M059J (cell line): ENCODE data around the gene WDR38. TPM values are rescaled to one million over a fixed set of nuclear protein-coding genes. Genes with fewer than 3 reads are reported as not detected.

Experiments
- DNase-seq: peaks from one replicate; pipeline ENCODE4 v3.0.0-alpha.2; 2012; ENCODE audit warnings: low read depth
- total RNA-seq: library from RNA; depleted of rRNA; stranded (reverse); fragments of >200 nt; shearing (Covaris generic); gene quantifications from 2 replicates; pipeline ENCODE4 v1.2.3, GENCODE V29; 2014; rRNA removed

Gene WDR38
- total RNA-seq, 1 experiment from 2014 or later = not detected

DNA sequence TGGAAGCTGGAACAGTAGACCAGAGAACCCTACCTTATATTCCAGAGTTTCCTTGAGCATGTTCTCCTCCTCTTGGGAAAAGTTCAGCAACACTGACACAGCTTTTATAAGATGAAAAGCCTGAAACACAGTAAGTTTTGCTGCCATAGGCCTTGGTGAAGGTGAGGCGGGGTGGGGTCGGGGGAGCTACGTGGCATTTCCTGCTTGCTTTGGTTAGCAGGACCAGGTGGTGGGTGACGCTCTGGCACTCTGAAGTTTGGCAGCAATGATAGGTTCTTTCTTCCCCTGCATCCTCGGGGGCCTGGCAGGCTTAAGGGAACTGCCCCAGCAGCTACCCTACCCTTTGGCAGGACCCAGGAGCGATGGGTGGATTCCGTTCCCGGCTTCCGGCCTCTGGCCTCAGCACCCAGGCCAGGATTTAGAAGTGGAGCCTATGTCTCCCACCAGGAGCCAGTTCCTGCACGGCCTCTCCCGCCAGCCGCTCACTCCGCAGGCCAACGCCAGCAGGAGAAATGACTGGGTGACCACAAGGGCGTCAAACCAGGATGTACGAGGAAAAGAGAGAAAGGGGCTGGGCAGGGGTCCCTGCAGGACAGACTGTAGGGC, 28.0 kb downstream of the WDR38 start:
- DNase-seq = no peak

- no peak for DNase-seq
Measured at GRCh38 chr9:124882231-124882630, 29.0 kb downstream of the WDR38 start.

DNA sequence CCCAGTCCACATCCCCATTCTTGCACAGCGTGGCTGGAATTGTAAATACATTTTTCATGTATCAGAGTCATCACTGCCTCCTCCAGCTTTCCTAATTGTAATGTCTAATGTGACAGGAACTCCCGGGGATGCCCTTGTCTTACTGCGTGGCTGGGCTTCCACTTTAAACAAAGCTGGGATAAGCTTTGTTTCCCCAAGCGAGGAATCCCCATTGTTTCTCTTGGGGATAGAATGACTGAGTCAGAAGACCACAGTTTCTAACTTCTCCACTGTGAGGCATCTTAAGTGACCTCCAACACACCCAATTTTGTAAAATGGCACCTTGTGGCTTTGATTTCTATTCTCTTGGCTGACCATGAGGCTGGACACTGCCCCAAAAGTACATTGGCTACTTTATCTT, 31.1 kb downstream of the WDR38 start:
- no peak for DNase-seq

- no peak for DNase-seq
Measured at GRCh38 chr9:124885551-124885950, 32.3 kb downstream of the WDR38 start.

- no peak for DNase-seq
Measured at GRCh38 chr9:124886461-124886860, 33.2 kb downstream of the WDR38 start.

GRCh38 chr9:124886866-124887492, 33.7 kb downstream of the WDR38 start:
- DNase-seq = no peak

DNA sequence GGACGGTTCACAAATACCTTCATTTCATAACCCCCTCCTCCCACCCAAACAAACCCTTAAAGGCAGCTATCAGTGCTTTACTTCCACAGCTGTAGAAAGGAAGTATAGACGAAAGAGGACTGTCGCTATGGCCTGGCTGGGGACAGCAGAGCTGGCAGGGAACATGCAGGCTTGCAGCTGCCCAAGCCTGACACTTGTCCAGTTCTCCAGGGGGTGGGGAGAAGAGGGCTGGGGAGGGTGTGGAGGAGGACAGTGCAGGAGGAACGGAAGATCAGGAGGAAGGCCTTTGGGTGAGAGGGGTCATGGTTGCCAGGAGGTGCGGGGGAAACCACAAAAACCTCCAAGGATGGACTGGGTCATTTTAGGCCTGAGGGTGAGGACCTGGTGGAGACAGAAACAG, 34.6 kb downstream of the WDR38 start:
- DNase-seq = no peak

- DNase-seq = no peak
Measured at GRCh38 chr9:124889006-124889405, 35.7 kb downstream of the WDR38 start.

DNA sequence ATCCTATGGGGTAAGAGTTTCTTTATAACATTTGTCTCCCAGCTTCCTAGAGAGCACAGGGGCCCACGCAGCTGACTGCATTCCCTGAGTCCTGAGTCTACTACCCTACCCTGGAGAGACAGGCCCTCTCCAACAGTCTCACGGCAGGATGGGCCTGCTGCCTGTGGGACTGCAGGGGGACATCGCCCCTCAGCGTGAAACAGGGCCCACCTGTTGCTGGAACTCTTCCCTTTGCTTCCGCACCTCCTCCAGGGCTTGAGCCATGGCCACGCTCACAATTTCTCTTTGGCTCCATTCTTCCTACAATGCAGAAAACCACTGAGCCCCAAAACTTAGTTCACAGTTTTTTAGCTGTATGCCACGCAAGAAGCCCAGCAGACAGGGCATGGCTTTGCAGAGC, 36.9 kb downstream of the WDR38 start:
- DNase-seq = no peak

DNA sequence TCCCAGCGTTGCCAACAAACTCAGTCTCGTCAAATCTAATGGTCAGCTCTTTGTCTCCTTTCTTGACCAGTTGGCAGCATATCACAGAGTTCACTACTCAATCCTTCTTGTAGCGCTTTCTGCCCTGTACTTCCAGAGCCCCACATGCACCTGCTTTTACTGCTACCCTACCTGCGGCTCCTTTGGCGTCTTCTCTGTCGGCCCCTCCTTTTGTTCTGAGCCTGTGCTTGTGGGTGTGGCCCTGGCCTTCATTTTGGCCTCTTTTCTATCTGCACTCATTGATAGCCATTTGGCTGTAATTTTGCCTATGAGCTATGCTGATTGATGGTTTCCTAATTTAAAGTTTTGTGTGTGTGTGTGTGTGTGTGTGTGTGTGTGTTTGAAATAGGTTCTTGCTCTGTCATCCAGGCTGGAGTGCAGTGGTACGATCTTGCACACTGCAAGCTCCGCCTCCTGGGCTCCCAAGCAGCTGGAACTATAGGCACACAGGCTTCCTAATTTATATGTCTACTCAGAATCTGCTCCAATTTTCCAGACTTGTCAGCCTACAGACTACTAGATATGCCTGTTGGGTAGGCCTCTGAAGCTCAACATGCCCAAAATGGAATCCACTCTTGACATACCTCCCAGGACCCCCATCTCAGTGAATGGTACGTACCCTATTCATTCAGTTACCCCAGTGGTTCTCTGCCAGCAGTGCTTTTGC, 40.9 kb downstream of the WDR38 start:
- DNase-seq = no peak

- DNase-seq = peak; percentile 47
Measured at GRCh38 chr9:124894741-124895170, 41.5 kb downstream of the WDR38 start.

DNA sequence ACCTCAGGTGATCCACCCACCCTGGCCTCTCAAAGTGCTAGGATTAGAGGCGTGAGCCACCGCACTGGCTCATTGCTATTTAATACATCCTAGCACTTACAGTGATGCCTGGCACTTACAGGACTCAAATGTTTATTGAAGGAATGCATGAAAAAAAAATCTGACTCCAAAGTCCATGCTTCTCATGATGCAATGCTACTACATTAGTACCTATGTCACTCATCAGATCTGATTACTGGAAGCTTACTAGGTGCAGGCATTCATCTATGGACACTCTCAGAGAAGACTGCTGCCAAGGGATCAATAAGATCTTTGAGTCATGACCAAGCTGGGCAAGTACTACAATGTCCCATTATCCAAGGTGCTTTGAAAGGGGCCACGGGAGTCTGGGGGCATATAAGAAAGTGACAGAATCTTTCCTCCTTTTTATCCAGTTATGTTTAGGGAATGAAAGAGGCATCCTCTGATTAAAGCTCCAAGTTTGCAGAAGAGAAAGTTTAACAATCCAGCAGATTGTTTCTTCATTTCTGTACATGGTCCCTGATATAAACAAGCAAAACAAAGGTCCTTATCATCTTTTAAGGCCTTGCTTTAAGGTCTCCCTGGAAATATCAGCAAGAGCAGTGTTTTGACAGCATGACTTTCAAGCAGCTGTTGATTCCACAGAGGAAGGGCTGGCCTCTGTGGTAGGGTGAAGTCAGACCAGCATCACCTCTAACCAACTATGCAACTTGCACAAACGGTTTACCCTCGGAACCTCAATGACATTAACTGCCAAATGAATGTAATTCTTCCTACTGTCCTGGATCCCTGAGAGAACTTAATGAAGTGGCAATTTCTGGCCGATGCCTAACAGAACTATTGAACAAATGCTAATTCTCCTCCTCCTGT, 44.6 kb downstream of the WDR38 start:
- no peak for DNase-seq

DNA sequence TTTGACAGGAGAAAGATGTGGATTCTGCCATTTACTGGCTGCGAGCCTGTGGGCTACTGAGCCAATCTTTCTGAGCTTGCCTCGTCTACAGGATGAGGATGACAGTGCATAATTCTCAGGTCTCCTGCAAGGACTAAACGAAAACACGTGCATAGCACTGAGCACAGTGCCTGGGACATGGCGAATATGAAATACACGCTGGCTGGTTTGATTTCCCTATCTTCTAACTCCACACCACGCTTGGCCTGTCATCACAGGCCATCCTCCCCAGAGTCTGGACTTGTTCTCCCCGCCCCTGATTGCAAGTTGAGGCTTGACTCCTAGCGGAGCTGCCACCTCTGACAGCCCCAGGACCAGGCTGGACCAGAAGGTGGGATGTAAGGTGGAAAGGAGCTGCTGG, 46.6 kb downstream of the WDR38 start:
- DNase-seq = no peak

GRCh38 chr9:124906966-124907365, 53.7 kb downstream of the WDR38 start:
- DNase-seq = no peak

Other genes starting within 250 kb of the WDR38 start
- 1.4 and 2.4 TPM in 2 replicates for gene NR6A1, start 82.1 kb upstream of the WDR38 start, total RNA-seq
- gene OLFML2A, start 76.3 kb upstream of the WDR38 start, total RNA-seq = 2.4 and 9.3 TPM in 2 replicates
- gene RPL35, start 8.5 kb downstream of the WDR38 start, total RNA-seq = 2,121 and 2,222 TPM in 2 replicates
- gene ARPC5L, start 8.7 kb downstream of the WDR38 start, total RNA-seq = 43.9 and 54.1 TPM in 2 replicates
- gene GOLGA1, start 87.6 kb downstream of the WDR38 start, total RNA-seq = 15.6 and 17.3 TPM in 2 replicates